ENCODE measurements around the gene ATCAY. TPM values are rescaled to one million over a fixed set of nuclear protein-coding genes. Genes with fewer than 3 reads are reported as not detected.

ATCAY gene
- total and polyA plus RNA-seq, 2 of the 13 experiments (the other 11 are each of a cell fraction or from before 2014, with no cell fraction given): not detected

- H3K36me3 ChIP-seq (replicated peaks in 1 of 2; ENCODE audit: control insufficient read depth in 1 of 2, insufficient read depth in 2 of 2, low read length in 2 of 2): no peaks in the 10 kb centered on the region
- H3K9me3 ChIP-seq (ENCODE audit: low read length): no peaks in the 10 kb centered on the region
- H2AFZ ChIP-seq (ENCODE audit: low read length): no peak overlapping the region
- H3K4me1 ChIP-seq (ENCODE audit: insufficient read depth, low read length): peaks cover 13% of the 10 kb centered on the region
- in situ Hi-C loops (cut with HindIII; ENCODE audit: extremely low pct_ligation_motif_present, low pct_unique_long_range_greater_than_20kb): loop anchor here (25.0 kb wide), 1 partner anchor 349 kb away; no protein-coding TSS in a partner anchor
- WGBS (ENCODE audit: low lambda C conversion rate): 28% methylated on average over 14 of the region's 25 CpGs
- H3K4me2 ChIP-seq (ENCODE audit: low read depth, low read length): peak overlapping the region; percentile 49
- intact Hi-C loops (cut with micrococcal nuclease; ENCODE audit: unreplicated experiment): no loop called here
- H3K27ac ChIP-seq (ENCODE audit: extremely low read length, insufficient read depth, low read length): no peak overlapping the region
- no peak overlapping the region for H3K9ac ChIP-seq (ENCODE audit: insufficient read depth, low read depth, low read length)
- ATAC-seq (peak; percentile 57), FAIRE-seq (no peak), DNase-seq (ENCODE audit: low spot score) (no peak)
- CTCF ChIA-PET (ENCODE audit: low intra/inter-chr PET ratio, low total read pairs): no interaction called here
- no TSS peak for BruUV-seq (replicated peaks)
- no peak overlapping the region for H3K4me3 ChIP-seq (replicated peaks in 1 of 3; ENCODE audit: insufficient read depth in 1 of 3, low read depth in 2 of 3, low read length in 3 of 3)
- no peaks in the 10 kb centered on the region for H3K79me2 ChIP-seq (ENCODE audit: insufficient read depth, low read length)
- POLR2A ChIA-PET: no interaction called here
- no peaks in the 10 kb centered on the region for H4K20me1 ChIP-seq (ENCODE audit: insufficient read depth, low read length)
- H3K27me3 ChIP-seq (ENCODE audit: control insufficient read depth in 1 of 2, insufficient read depth in 2 of 2, low read length in 2 of 2): peaks cover 3 to 21% of the 10 kb centered on the region in 2 experiments; a peak in 3 of 5 replicates
- TF ChIP-seq EP300 (IDR thresholded peaks at IDR 0.05; ENCODE audit: low read depth in 2 of 2, low read length in 2 of 2) (peak in 1 of 2 experiments; percentile 15; a peak in 1 of 4 replicates), EP300 (CRISPR knock-in tag; IDR thresholded peaks at IDR 0.05; ENCODE audit: borderline replicate concordance) (no peak), PATZ1 (CRISPR knock-in tag; IDR thresholded peaks at IDR 0.05) (0 out of 2 replicates have a peak, but pooled peaks have one; percentile 26), MTA1 (CRISPR knock-in tag; IDR thresholded peaks at IDR 0.05; ENCODE audit: borderline replicate concordance) (0 out of 2 replicates have a peak, but pooled peaks have one; percentile 48), HNF4A (CRISPR knock-in tag; IDR thresholded peaks at IDR 0.05) (peak; percentile 83), UBTF (CRISPR knock-in tag; IDR thresholded peaks at IDR 0.05) (0 out of 2 replicates have a peak, but pooled peaks have one; percentile 17), NCOR1 (IDR thresholded peaks at IDR 0.05; ENCODE audit: borderline replicate concordance, low read length) (peak; percentile 55), SALL1 (CRISPR knock-in tag; IDR thresholded peaks at IDR 0.05) (0 out of 2 replicates have a peak, but pooled peaks have one; percentile 30), TSC22D2 (CRISPR knock-in tag; IDR thresholded peaks at IDR 0.05; ENCODE audit: borderline replicate concordance) (no peak), TRIM24 (CRISPR knock-in tag; IDR thresholded peaks at IDR 0.05) (0 out of 2 replicates have a peak, but pooled peaks have one; percentile 13), LCORL (IDR thresholded peaks at IDR 0.05) (no peak), LCORL (CRISPR knock-in tag; IDR thresholded peaks at IDR 0.05) (0 out of 2 replicates have a peak, but pooled peaks have one; percentile 46), HIVEP1 (CRISPR knock-in tag; IDR thresholded peaks at IDR 0.05) (peak; percentile 38; the same call in 1 of the 2 replicates)
- TF ChIP-seq, protein P1, sequence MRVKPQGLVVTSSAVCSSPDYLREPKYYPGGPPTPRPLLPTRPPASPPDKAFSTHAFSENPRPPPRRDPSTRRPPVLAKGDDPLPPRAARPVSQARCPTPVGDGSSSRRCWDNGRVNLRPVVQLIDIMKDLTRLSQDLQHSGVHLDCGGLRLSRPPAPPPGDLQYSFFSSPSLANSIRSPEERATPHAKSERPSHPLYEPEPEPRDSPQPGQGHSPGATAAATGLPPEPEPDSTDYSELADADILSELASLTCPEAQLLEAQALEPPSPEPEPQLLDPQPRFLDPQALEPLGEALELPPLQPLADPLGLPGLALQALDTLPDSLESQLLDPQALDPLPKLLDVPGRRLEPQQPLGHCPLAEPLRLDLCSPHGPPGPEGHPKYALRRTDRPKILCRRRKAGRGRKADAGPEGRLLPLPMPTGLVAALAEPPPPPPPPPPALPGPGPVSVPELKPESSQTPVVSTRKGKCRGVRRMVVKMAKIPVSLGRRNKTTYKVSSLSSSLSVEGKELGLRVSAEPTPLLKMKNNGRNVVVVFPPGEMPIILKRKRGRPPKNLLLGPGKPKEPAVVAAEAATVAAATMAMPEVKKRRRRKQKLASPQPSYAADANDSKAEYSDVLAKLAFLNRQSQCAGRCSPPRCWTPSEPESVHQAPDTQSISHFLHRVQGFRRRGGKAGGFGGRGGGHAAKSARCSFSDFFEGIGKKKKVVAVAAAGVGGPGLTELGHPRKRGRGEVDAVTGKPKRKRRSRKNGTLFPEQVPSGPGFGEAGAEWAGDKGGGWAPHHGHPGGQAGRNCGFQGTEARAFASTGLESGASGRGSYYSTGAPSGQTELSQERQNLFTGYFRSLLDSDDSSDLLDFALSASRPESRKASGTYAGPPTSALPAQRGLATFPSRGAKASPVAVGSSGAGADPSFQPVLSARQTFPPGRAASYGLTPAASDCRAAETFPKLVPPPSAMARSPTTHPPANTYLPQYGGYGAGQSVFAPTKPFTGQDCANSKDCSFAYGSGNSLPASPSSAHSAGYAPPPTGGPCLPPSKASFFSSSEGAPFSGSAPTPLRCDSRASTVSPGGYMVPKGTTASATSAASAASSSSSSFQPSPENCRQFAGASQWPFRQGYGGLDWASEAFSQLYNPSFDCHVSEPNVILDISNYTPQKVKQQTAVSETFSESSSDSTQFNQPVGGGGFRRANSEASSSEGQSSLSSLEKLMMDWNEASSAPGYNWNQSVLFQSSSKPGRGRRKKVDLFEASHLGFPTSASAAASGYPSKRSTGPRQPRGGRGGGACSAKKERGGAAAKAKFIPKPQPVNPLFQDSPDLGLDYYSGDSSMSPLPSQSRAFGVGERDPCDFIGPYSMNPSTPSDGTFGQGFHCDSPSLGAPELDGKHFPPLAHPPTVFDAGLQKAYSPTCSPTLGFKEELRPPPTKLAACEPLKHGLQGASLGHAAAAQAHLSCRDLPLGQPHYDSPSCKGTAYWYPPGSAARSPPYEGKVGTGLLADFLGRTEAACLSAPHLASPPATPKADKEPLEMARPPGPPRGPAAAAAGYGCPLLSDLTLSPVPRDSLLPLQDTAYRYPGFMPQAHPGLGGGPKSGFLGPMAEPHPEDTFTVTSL (CRISPR knock-in tag; IDR thresholded peaks at IDR 0.05; ENCODE audit: borderline replicate concordance): no peak
Observed at GRCh38 chr19:3862826-3863500, 17.5 kb upstream of the ATCAY start.
